GM19372 (cell line): ENCODE data around the gene POLA1.
"Not testable (repeated sequence)": the region's sequence is repeated elsewhere in the genome, so short reads cannot be mapped to it uniquely, and the experiment has no call there.

Experiments used
- ATAC-seq: cut with Tn5 transposase; IDR thresholded peaks from one replicate; pipeline ENCODE4 v1.9.1; 2021; ENCODE audit warnings: mild to moderate bottlenecking, low read depth, moderate library complexity; ENCODE audit not compliant: unreplicated experiment

POLA1 gene

GRCh38 chrX:24777660-24778059 is 83.9 kb downstream of the POLA1 start:
- ATAC-seq, result peak; percentile 98

- ATAC-seq, result no peak
These were observed 88.3 kb downstream of the POLA1 start for GRCh38 chrX:24782011-24782410.

GRCh38 chrX:24789047-24789446 is 95.3 kb downstream of the POLA1 start:
- ATAC-seq, result no peak

GRCh38 chrX:24790166-24790565 is 96.4 kb downstream of the POLA1 start:
- ATAC-seq, result no peak

- no peak for ATAC-seq
These were observed 102.5 kb downstream of the POLA1 start for GRCh38 chrX:24796204-24796603.

- no peak for ATAC-seq
These were observed 105.4 kb downstream of the POLA1 start for GRCh38 chrX:24799078-24799477.

- ATAC-seq, result no peak
These were observed 105.8 kb downstream of the POLA1 start for GRCh38 chrX:24799565-24799964.

- ATAC-seq, result no peak
These were observed 111.5 kb downstream of the POLA1 start for GRCh38 chrX:24805201-24805600.

- ATAC-seq, result not testable (repeated sequence)
These were observed 126.1 kb downstream of the POLA1 start for GRCh38 chrX:24819807-24820206.

GRCh38 chrX:24828147-24828546 is 134.4 kb downstream of the POLA1 start:
- no peak for ATAC-seq

- ATAC-seq, result no peak
These were observed 134.9 kb downstream of the POLA1 start for GRCh38 chrX:24828600-24828999.

- ATAC-seq, result no peak
These were observed 140.0 kb downstream of the POLA1 start for GRCh38 chrX:24833695-24834094.

- ATAC-seq, result no peak
These were observed 144.2 kb downstream of the POLA1 start for GRCh38 chrX:24837966-24838365.

- no peak for ATAC-seq
These were observed 144.9 kb downstream of the POLA1 start for GRCh38 chrX:24838629-24839028.

GRCh38 chrX:24839331-24839730 is 145.6 kb downstream of the POLA1 start:
- no peak for ATAC-seq

GRCh38 chrX:24842486-24842885 is 148.8 kb downstream of the POLA1 start:
- ATAC-seq, result no peak

- no peak for ATAC-seq
These were observed 152.9 kb downstream of the POLA1 start for GRCh38 chrX:24846550-24847150.

GRCh38 chrX:24851289-24851688 is 157.6 kb downstream of the POLA1 start:
- ATAC-seq, result no peak

GRCh38 chrX:24851780-24852179 is 158.1 kb downstream of the POLA1 start:
- no peak for ATAC-seq

GRCh38 chrX:24858004-24858746 is 164.5 kb downstream of the POLA1 start:
- ATAC-seq, result no peak

GRCh38 chrX:24859211-24859841 is 165.6 kb downstream of the POLA1 start:
- ATAC-seq, result no peak

GRCh38 chrX:24860140-24860539 is 166.4 kb downstream of the POLA1 start:
- no peak for ATAC-seq
